B cell (primary cell): Measurements from ENCODE around the gene VNN1. TPM values are rescaled to one million over a fixed set of nuclear protein-coding genes. Genes with fewer than 3 reads are reported as not detected.

ENCODE experiments used
- ATAC-seq: fragments of 200-7000 bp; cut with Tn5 transposase; one replicate; pipeline ENCODE4 v1.10.0; 2021; ENCODE audit warnings: low read depth, mild to moderate bottlenecking, moderate number of reproducible peaks, moderate library complexity
- CTCF ChIA-PET: fragments of 350-600 bp; sonication (Branson Sonifier 250); formaldehyde crosslinking; loops from one replicate; lab custom pipeline; 2021; ENCODE audit warnings: antibody characterized with exemption, inconsistent platforms; lab: Charles Lee
- POLR2A ChIA-PET: fragments of 350-600 bp; sonication (Branson Sonifier 250); formaldehyde crosslinking; loops from one replicate; lab custom pipeline; 2021; ENCODE audit warnings: antibody characterized with exemption; lab: Charles Lee
- DNase-seq: peaks from one replicate; pipeline ENCODE4 v3.0.0; 2013
- H2AFZ ChIP-seq: 2 replicates; pipeline ENCODE4 v1.6.1; 2012; ENCODE audit warnings: mild to moderate bottlenecking, low read depth, low read length; ENCODE audit not compliant: insufficient read depth, poor library complexity, severe bottlenecking
- H3K27ac ChIP-seq, 2 donors: 1 replicate in 1 of 2; 2 replicates in 1 of 2; pipeline ENCODE4 v1.5.1; 2012 to 2013; ENCODE audit warnings: low read length in 2 of 2, mild to moderate bottlenecking in 2 of 2, moderate library complexity in 1 of 2
- H3K27me3 ChIP-seq, 4 experiments: fragments of 200-600 bp in 1 of 4; sonication (generic) in 1 of 4; replicated peaks in 1 of 4; 1 replicate in 2 of 4; 2 replicates in 2 of 4; pipeline versions ENCODE4 v1.6.1 to v1.7.0; 2013 to 2016; ENCODE audit warnings: low read length in 3 of 4, mild to moderate bottlenecking in 2 of 4, mixed read lengths in 1 of 4, moderate library complexity in 1 of 4; ENCODE audit not compliant: insufficient read depth in 4 of 4, control insufficient read depth in 3 of 4; ENCODE audit errors: control extremely low read depth in 1 of 4
- H3K36me3 ChIP-seq, 2 experiments: replicated peaks in 1 of 2; 1 replicate in 1 of 2; 2 replicates in 1 of 2; pipeline versions ENCODE4 v1.6.1 to v1.7.1; 2013; ENCODE audit warnings: low read length in 1 of 2; ENCODE audit not compliant: insufficient read depth in 2 of 2, control insufficient read depth in 1 of 2; ENCODE audit errors: control extremely low read depth in 1 of 2, extremely low read depth in 1 of 2
- H3K4me1 ChIP-seq, 2 donors: fragments of 200-600 bp in 1 of 2; sonication (generic) in 1 of 2; 1 replicate in 1 of 2; 2 replicates in 1 of 2; pipeline versions ENCODE4 v1.5.1 to v1.6.1; 2013 to 2017; ENCODE audit warnings: low read length in 2 of 2; ENCODE audit not compliant: control insufficient read depth in 2 of 2, insufficient read depth in 2 of 2
- H3K4me2 ChIP-seq: replicated peaks from 2 replicates; pipeline ENCODE3; 2012; ENCODE audit warnings: mild to moderate bottlenecking, low read depth, low read length; ENCODE audit not compliant: poor library complexity, severe bottlenecking
- H3K4me3 ChIP-seq, 5 experiments: fragments of 200-600 bp in 1 of 5; sonication (generic) in 1 of 5; 1 replicate in 3 of 5; 2 replicates in 2 of 5; pipeline versions ENCODE4 v1.5.1 to v1.7.0; 2011 to 2016; ENCODE audit warnings: low read length in 4 of 5, mild to moderate bottlenecking in 4 of 5, low read depth in 2 of 5, control low read depth in 1 of 5, moderate library complexity in 1 of 5; ENCODE audit not compliant: insufficient read depth in 1 of 5; ENCODE audit errors: control extremely low read depth in 1 of 5, extremely low read depth in 1 of 5
- H3K79me2 ChIP-seq: fragments of 200-600 bp; sonication (generic); one replicate; pipeline ENCODE4 v1.6.0; 2016; ENCODE audit warnings: low read length; ENCODE audit not compliant: control insufficient read depth, insufficient read depth
- H3K9ac ChIP-seq: fragments of 200-600 bp; sonication (generic); 2 replicates; pipeline ENCODE4 v1.6.1; 2017; ENCODE audit warnings: mild to moderate bottlenecking, low read length, moderate library complexity
- H3K9me3 ChIP-seq, 3 donors: one replicate each; pipeline versions ENCODE4 v1.6.1 to v1.7.1; 2013; ENCODE audit warnings: low read length in 2 of 3; ENCODE audit not compliant: control insufficient read depth in 2 of 3, insufficient read depth in 1 of 3; ENCODE audit errors: control extremely low read depth in 1 of 3
- H4K20me1 ChIP-seq: 2 replicates; pipeline ENCODE4 v1.6.0; 2012; ENCODE audit warnings: mild to moderate bottlenecking, low read length; ENCODE audit not compliant: insufficient read depth, control insufficient read depth, poor library complexity, severe bottlenecking
- H3K27ac Mint-ChIP-seq: one replicate; pipeline ENCODE4 v1.8.0; 2021; ENCODE audit warnings: mixed read lengths
- H3K27me3 Mint-ChIP-seq: one replicate; pipeline ENCODE4 v1.8.0; 2021; ENCODE audit warnings: mixed read lengths
- H3K4me1 Mint-ChIP-seq: one replicate; pipeline ENCODE4 v1.8.0; 2021; ENCODE audit warnings: mixed read lengths
- H3K4me3 Mint-ChIP-seq: one replicate; pipeline ENCODE4 v1.8.0; 2021; ENCODE audit warnings: mixed read lengths
- H3K9me3 Mint-ChIP-seq: one replicate; pipeline ENCODE4 v1.8.0; 2022; ENCODE audit warnings: mixed read lengths; ENCODE audit not compliant: insufficient read depth
- EZH2 ChIP-seq: IDR thresholded peaks from 2 replicates; pipeline ENCODE4 v1.6.1; 2012; ENCODE audit warnings: borderline replicate concordance, low read depth, mild to moderate bottlenecking, moderate library complexity, low read length; ENCODE audit not compliant: insufficient read depth, poor library complexity, severe bottlenecking
- WGBS: methylation state at CpG from one replicate; pipeline ENCODE4 v1.1.5; 2013; ENCODE audit warnings: missing lambda C conversion rate; ENCODE audit not compliant: insufficient coverage; 5-methylcytosine and 5-hydroxymethylcytosine counted together
- intact Hi-C: fragments of 100-400 bp; cut with micrococcal nuclease; formaldehyde crosslinking; loops from one replicate; pipeline ENCODE4 v1.10.0; 2022
- polyA plus RNA-seq: library from polyadenylated mRNA; depleted of rRNA; stranded (reverse); fragments of >200 nt; gene quantifications from 2 replicates; pipeline ENCODE4 v1.2.3, GENCODE V29; 2012
- total RNA-seq, 2 donors: library from RNA; stranded (reverse); fragments of 120-200 nt in 1 of 2; gene quantifications; 1 replicate in 1 of 2; 2 replicates in 1 of 2; pipeline versions ENCODE4 v1.2.3 to v1.2.4, GENCODE V29; 2013 to 2022
- TF ChIP-seq, protein P1 (sequence below): fragments of 200-600 bp; IDR thresholded peaks from one replicate; pipeline ENCODE4 v1.8.0; 2022; ENCODE audit warnings: antibody characterized with exemption, mild to moderate bottlenecking

Gene VNN1
- total and polyA plus RNA-seq, 2 donors (not counting 1 experiment from before 2014, with no cell fraction given) = 0.04 TPM; not detected in 1

DNA sequence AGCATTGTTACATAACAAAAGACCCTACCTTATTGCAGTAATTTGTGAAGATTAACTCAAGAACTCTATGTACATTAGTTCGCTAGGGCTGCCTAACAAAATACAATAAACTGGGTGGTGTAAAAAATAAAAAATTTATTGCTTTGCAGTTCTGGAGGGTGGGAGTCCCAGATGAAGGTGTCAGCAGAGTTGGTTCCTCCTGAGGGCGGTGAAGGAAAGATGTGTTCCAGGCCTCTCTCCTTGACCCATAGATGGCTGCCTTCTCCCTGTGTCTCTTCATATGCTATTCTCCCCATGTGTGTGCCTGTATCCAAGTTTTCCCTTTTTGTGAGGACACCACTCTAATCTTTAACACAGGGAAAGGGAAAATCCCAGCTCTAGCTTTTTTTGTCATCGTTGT lies 305 bp upstream of the VNN1 start:
- Mint-ChIP-seq H3K4me1 (peaks cover 8% of the 10 kb centered on the region), H3K4me3 (no peak overlapping the region), H3K9me3 (no peaks in the 10 kb centered on the region), H3K27me3 (no peaks in the 10 kb centered on the region), H3K27ac (no peak overlapping the region)
- Histone ChIP-seq H4K20me1 (no peaks in the 10 kb centered on the region), H3K27ac (no peak overlapping the region), H3K9me3 (no peaks in the 10 kb centered on the region), H3K9ac (no peak overlapping the region), H2AFZ (no peak overlapping the region), H3K36me3 (no peaks in the 10 kb centered on the region), H3K4me3 (no peak overlapping the region), H3K4me1 (peaks cover 6 to 11% of the 10 kb centered on the region in 2 donors), H3K79me2 (no peaks in the 10 kb centered on the region), H3K27me3 (no peaks in the 10 kb centered on the region), H3K4me2 (no peak overlapping the region)
- no CpG with 5 or more reads among the region's 3 CpGs for WGBS
- ChIA-PET POLR2A (no interaction called here), CTCF (no interaction called here)
- ATAC-seq = no peak
- TF ChIP-seq, protein P1, sequence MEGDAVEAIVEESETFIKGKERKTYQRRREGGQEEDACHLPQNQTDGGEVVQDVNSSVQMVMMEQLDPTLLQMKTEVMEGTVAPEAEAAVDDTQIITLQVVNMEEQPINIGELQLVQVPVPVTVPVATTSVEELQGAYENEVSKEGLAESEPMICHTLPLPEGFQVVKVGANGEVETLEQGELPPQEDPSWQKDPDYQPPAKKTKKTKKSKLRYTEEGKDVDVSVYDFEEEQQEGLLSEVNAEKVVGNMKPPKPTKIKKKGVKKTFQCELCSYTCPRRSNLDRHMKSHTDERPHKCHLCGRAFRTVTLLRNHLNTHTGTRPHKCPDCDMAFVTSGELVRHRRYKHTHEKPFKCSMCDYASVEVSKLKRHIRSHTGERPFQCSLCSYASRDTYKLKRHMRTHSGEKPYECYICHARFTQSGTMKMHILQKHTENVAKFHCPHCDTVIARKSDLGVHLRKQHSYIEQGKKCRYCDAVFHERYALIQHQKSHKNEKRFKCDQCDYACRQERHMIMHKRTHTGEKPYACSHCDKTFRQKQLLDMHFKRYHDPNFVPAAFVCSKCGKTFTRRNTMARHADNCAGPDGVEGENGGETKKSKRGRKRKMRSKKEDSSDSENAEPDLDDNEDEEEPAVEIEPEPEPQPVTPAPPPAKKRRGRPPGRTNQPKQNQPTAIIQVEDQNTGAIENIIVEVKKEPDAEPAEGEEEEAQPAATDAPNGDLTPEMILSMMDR = no peak
- TF ChIP-seq EZH2 = no peak
- intact Hi-C loops = no loop called here
- no peak for DNase-seq

DNA sequence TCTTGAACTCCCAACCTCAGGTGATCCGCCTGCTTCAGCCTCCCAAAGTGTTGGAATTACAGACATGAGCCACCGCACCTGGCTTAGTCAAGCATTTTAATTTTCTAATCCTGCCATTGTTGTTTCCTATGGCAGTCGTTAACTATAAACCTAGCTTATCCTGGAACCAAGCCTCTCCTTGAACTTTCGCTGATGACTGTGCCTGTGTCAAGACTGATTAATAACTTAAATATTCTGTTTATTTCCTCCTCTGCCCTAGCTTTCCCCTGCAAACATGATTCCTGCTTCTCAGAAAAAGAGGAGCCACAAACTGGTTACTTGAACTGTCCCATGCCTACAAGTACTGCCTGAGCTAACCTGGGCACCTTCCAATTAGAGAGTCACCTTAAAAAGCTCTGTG lies 1.5 kb downstream of the VNN1 start:
- no peak overlapping the region for H3K4me2 ChIP-seq
- H3K4me1 ChIP-seq = peaks cover 6 to 11% of the 10 kb centered on the region in 2 donors
- Mint-ChIP-seq H3K4me3 (no peak overlapping the region), H3K9me3 (no peaks in the 10 kb centered on the region), H3K27ac (no peak overlapping the region), H3K27me3 (no peaks in the 10 kb centered on the region), H3K4me1 (peaks cover 9% of the 10 kb centered on the region)
- H3K79me2 ChIP-seq = no peaks in the 10 kb centered on the region
- H3K27ac ChIP-seq = no peak overlapping the region
- no peaks in the 10 kb centered on the region for H3K27me3 ChIP-seq
- H3K36me3 ChIP-seq = no peaks in the 10 kb centered on the region
- H3K9me3 ChIP-seq = no peaks in the 10 kb centered on the region
- H3K4me3 ChIP-seq = no peak overlapping the region
- no peak overlapping the region for H2AFZ ChIP-seq
- no peak for DNase-seq
- H3K9ac ChIP-seq = no peak overlapping the region
- WGBS = 95% methylated on average over 2 of the region's 4 CpGs
- intact Hi-C loops = no loop called here
- H4K20me1 ChIP-seq = no peaks in the 10 kb centered on the region
- ChIA-PET POLR2A (no interaction called here), CTCF (interaction anchor here (1.0 kb wide), 1 partner anchor 16 kb away, joined by 3 read pairs; no protein-coding TSS in a partner anchor)
- TF ChIP-seq EZH2 = no peak
- no peak for ATAC-seq
